ENCODE results near the gene SLC15A4. TPM values are rescaled to one million over a fixed set of nuclear protein-coding genes. Genes with fewer than 3 reads are reported as not detected.

Gene SLC15A4
- total RNA-seq, 1 experiment from 2014 or later, result 32.0 TPM

DNA sequence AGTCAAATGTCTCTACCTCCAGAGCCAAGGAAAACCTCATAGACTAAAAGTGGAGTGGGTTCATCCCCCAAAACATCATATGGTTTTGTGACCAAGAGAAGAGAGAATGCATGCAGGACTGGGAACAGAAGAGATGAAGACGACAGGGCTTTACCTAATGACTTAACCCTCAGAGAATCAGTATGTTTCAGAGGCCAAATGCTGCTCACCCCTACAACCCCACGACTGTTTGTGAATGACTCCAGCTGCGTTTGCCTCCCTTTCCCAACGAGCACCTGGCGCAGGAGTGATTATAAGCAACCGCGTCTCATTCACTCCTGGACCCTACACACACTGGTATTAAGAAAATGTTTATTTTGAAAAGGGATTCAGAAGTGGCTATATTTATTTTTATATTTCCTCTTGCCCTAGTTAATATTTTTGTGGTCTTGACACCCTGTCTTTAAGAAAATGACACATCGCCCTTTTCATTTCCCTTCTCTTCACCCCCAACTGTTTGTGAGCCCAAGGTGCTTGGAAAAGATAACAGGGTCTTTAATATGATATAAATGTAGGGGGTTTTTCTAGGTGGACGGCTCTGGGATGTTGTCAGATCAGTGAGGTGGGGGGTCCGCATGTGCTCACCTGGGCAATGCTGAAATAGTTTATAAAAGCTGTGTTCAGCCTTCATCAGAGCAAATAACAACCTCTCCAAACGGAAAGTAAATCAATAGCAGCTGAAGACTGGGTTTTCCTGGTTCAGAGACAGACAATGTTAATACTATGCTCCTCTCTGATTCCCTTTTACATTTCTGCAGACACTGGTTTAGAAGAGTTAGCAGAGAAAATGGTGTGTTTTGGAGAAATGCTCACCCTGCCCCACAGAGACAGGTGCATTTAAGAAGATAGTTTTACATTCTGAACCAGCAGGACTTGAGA is 77.7 kb downstream of the SLC15A4 start:
- no peaks in the 10 kb centered on the region for H3K27me3 Mint-ChIP-seq (ENCODE audit: insufficient read depth, unreplicated experiment)
- no peak overlapping the region for H3K27ac Mint-ChIP-seq (ENCODE audit: low read depth, unreplicated experiment)
- H3K36me3 Mint-ChIP-seq (ENCODE audit: insufficient read depth, unreplicated experiment), result no peaks in the 10 kb centered on the region
- no peak for DNase-seq (ENCODE audit: unreplicated experiment)
- ChIA-PET POLR2A (no interaction called here), CTCF (no interaction called here)
- intact Hi-C loops (cut with micrococcal nuclease), result no loop called here
- H3K9me3 Mint-ChIP-seq (ENCODE audit: unreplicated experiment), result peaks cover 15% of the 10 kb centered on the region
- H3K4me1 Mint-ChIP-seq (ENCODE audit: insufficient read depth, unreplicated experiment), result no peaks in the 10 kb centered on the region
- no peak for TF ChIP-seq CTCF (IDR thresholded peaks at IDR 0.05; ENCODE audit: unreplicated experiment)
- BruUV-seq (replicated peaks), result no TSS peak
- H3K4me3 Mint-ChIP-seq (ENCODE audit: unreplicated experiment), result no peak overlapping the region

DNA sequence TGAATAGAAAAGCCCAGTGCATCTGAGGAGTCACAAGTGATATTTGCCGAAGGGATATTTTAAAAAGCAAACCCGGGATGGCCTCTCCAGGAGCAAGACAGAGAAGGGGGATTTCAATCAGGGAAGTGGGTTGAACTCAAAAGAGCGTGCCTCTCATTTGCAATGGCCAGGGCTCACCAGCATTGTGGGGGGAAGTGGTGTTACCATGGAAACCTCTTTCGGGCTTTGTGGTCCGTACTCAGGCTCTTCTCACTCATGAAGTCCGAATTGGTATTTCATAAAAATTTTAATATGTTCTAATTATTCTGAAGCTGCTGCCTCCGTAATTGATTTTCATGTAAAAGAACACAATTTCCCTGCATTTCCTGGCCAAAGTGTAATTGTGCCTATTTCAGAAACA is 79.8 kb downstream of the SLC15A4 start:
- Mint-ChIP-seq H3K4me1 (ENCODE audit: insufficient read depth, unreplicated experiment) (no peaks in the 10 kb centered on the region), H3K4me3 (ENCODE audit: unreplicated experiment) (no peak overlapping the region), H3K27me3 (ENCODE audit: insufficient read depth, unreplicated experiment) (no peaks in the 10 kb centered on the region), H3K27ac (ENCODE audit: low read depth, unreplicated experiment) (no peak overlapping the region), H3K9me3 (ENCODE audit: unreplicated experiment) (peaks cover 29% of the 10 kb centered on the region), H3K36me3 (ENCODE audit: insufficient read depth, unreplicated experiment) (no peaks in the 10 kb centered on the region)
- ChIA-PET POLR2A (no interaction called here), CTCF (no interaction called here)
- DNase-seq (ENCODE audit: unreplicated experiment), result no peak
- BruUV-seq (replicated peaks), result no TSS peak
- intact Hi-C loops (cut with micrococcal nuclease), result no loop called here
- TF ChIP-seq CTCF (IDR thresholded peaks at IDR 0.05; ENCODE audit: unreplicated experiment), result no peak

Other genes starting within 250 kb of the SLC15A4 start
- gene GLT1D1, start 29.5 kb upstream of the SLC15A4 start, total RNA-seq (2022), result not detected in 2 replicates

All from MCF 10A (cell line).